Stimulated activated CD4-positive, alpha-beta T cell treated with anti-CD3 and anti-CD28 coated beads, Interleukin-4, amount 100 ng/mL, for 1 hour (primary cell): ENCODE measurements around the gene ITCH.
"Not testable (repeated sequence)": the region's sequence is repeated elsewhere in the genome, so short reads cannot be mapped to it uniquely, and the experiment has no call there.

Experiments
- DNase-seq: peaks from one replicate; pipeline ENCODE4 v3.0.0-alpha.2; 2020

ITCH gene

DNA sequence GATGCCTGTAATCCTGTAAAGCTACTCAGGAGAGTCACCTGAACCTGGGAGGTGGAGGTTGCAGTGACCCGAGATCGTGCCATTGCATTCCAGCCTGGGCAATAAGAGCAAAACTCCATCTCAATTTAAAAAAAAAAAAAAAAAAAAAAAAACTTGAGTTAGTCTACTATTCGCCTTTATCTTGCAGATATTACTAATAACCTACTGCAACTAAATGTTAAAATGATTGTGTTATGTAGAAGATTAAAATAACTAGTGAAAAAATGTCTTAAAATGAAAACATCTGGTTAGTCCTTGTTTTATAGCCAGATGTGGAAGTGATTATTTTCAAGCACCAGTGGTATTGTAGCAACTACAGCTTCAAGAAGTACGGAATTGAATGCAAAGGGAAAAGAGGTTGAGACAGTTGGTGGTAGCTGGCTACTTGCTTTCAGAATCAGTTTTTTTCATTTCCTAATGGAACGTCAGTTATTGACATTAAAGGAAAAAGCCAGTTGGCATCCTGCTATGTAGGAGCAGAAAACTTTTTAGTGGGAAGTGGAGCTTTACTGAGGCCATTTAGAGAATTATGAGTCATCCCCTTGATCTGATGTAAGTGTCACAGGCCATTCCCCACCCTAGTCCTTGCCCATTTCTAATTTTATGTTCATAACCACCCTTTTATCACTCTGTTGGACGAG, 109.3 kb downstream of the ITCH start:
- no peak for DNase-seq

DNA sequence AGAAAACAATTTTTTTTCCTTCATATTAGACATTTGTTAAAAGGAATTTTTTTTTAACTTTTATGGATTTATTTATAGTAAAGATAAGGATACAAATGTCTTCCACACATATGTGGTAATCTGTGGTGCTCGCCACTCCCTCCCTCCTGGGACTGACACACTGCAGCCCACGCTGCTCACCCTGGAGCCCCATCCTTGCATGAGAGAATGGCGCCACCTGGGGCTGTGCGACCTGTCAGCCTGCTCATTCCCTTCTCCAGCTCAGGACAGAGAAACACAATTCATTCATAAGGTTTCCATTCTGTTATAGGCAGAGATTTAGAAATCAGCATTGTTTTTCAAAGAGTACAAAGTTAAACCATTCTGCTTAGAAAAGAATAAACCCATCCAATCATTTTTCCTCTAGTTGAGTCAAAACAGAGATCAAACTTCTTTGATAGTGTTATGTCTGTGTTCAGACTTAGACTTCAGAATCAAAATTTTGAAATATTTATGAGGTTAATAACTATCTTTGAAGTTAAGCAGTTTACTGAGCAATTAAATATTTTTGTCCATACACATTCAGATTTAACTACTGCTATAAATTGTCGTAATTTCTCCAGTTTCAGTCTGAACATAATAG, 110.3 kb downstream of the ITCH start:
- DNase-seq = peak; percentile 29

DNA sequence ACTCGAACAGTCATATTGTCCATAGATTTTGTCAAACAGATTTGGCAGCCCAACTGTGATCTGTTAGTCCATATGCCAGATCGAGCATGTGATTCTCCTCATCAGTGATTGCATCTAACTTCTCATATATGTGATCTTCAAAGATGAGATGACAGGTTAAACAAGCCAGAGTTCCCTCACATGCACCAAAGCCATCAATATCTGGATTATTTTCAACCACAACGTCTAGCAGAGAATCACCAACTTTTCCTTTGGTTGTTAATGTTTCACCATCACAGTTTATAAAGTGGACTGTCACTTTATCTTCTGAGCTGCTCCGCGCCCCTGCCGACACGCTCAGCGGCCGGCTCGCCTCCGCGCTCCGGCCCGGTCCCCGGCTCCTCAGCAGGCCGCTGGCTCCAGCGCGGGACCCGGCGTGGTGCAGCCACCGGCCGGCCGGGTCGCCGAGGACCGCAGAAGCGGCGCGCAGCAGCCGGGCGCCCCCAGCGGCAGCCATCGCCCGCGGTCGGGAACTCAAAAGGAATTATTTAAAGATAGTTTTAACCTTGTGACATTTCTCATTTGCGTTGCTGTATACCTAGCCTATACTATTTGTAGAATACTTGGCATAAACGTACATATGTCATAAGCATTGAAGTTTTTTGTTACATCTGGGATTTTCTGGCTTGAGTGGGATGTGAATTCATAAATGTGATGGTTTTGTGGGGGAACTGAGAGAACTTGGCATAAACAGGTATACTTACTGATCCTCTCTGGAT, 113.1 kb downstream of the ITCH start:
- peak; percentile 31 for DNase-seq

DNA sequence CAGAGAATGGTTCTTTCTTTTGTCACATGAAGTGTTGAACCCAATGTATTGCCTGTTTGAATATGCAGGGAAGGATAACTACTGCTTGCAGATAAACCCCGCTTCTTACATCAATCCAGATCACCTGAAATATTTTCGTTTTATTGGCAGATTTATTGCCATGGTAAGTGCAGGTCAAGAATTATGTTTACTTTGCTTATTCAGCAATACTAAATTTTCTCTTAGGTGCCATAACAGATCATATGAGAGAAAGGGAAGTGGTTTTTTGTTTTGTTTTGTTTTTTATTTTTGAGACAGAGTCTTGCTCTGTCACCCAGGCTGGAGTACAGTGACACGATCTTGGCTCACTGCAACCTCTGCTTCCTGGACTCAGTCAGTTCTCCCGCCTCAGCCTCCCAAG, 116.6 kb downstream of the ITCH start:
- DNase-seq = no peak

DNA sequence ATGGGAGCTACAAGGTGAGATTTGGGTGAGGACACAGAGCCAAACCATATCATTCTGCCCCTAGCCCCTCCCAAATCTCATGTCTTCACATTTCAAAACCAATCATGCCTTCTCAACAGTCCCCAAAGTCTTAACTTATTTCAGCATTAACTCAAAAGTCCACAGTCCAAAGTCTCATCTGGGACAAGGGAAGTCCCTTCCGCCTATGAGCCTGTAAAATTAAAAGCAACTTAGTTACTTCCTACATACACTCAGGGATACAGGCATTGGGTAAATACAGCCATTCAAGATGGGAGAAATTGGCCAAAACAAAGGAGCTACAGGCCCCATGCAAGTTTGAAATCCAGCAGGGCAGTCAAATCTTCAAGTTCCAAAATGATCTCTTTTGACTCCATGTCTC, 119.1 kb downstream of the ITCH start:
- DNase-seq = not testable (repeated sequence)

DNA sequence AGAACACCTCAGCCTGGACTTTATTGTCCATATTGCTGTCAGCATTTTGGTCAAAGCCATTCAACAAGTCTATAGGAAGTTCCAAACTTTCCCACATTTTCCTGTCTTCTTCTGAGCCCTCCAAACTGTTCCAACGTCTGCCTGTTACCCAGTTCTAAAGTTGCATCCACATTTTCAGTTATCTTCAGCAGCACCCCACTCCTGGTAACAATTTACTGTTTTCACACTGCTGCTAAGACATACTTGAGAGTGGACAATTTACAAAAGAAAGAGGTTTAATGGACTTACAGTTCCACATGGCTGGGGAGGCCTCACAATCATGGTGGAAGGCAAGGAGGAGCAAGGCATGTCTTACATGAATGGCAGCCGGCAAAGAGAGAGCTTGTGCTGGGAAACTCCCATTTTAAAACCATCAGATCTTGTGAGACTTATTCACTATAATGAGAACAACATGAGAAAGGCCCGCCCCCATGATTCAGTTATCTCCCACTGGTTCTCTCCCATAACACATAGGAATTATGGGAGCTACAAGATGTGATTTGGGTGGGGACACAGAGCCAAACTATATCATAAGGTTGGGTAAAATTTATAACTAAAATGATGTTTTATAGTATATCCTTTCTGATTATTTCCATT, 120.6 kb downstream of the ITCH start:
- not testable (repeated sequence) for DNase-seq

DNA sequence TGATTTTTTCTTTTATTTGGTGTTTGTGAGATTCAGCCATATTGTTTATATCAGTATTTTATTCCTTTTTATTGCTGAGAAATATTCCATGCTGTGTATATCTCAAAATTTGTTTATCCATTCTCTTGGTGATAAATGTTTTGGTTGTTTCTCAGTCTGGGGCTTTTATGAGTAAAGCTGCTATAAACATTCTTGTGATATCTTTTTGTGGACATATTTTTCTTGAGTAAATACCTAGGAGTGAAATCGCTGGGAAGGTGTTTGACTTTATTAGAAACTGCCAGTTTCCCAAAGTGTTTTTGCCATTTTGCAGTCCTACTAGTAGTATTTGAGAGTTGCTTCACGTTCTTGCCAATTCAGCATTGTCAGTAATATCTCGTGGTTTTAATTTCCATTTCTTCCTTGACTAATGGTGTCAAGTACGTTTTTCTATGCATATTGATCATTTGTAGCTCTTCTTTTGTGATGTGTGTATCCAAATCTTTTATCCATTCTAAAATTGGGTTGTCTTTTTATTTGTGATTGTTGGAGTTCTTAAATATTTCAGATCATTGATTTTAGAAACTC, 122.1 kb downstream of the ITCH start:
- DNase-seq = no peak

DNA sequence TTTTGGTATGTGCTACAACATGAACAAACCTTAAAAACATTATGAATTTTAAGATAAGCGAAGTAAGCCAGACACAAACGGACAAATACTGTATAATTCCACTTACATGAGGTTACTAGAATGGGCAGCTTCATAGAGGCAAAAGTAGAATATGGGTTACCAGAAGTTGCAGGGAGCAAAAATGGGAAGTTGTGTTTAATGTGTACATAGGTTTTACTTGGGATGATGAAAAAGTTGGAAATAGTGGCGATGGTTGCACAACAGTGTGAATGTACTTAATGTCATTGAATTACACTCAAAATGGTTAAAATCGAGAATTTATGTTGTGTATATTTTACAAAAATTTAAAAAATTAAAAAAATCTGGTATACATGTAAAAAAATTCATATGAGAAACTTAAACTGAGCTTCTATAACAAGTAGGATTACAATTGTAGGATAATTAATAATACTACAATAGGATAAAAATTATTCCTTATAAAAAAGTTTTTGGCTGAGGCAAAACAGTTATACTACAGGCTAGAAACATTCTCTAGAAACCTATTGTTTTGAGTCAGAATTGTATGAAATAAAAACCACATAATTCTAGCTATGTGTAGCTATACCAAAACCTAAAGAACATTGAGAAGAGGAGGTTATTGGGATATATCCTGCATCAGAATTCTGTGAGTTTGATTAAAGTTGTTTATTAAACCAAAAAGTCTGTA, 128.3 kb downstream of the ITCH start:
- no peak for DNase-seq

DNA sequence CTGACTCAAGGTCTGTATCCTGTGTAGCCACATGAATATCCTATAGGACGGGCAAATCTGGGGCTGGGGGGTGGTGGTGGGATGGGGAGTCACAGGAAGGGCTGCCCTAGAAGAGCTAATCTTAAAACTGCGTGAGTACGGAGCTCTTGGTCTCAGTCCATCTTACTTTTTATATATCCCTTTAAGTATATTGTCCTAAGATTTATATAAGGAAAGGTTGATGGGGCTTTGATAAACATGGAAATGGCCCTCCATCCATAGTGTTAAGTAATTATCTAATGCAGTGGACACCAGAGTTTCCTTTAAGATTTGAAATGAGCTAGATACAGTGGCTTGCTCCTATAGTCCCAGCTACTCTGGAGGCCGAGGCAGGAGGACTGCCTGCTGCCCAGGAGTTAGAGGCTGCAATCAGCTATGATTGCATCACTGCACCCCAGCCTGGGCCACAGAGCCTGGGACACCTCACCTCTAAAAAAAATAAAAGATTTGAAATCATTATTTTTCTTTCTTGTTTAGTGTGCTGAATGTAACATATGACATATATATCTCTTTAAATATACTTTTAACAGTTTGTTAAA, 128.9 kb downstream of the ITCH start:
- no peak for DNase-seq

DNA sequence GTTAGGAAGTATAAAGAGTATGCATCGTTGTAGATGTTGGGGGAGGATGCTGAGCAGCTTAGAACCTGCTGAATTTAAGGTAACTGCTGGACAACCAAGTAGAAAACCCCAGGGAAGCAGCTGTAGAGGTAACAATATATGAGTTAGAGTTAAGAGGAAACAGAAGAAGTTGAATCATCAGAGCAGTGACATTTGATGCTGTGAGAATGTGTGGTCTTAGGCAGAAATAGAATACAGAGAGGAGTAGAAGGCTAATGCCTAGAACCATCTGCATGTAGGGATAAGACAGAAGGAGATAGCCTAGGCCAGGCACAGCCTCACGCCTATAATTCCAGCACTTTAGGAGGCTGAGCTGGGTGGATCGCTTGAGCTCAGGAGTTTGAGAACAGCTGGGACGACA, 130.6 kb downstream of the ITCH start:
- DNase-seq = no peak

DNA sequence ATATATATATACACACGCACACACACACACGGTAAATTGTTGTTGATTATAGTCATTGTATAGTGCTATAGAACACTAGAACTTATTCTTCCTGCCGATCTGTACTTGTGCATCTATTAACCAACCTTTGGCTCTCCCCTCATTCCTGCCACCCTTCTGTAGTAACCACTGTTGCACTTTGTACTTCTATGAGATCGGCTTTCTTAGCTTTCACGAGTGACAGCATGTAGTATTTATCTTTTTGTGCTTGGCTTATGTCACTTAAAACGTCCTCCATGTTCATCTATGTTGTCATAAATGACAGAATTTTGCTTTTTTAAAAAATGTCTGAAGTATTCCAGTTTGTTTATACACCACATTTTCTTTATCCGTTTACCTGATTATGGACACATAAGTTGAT, 132.2 kb downstream of the ITCH start:
- DNase-seq = no peak

DNA sequence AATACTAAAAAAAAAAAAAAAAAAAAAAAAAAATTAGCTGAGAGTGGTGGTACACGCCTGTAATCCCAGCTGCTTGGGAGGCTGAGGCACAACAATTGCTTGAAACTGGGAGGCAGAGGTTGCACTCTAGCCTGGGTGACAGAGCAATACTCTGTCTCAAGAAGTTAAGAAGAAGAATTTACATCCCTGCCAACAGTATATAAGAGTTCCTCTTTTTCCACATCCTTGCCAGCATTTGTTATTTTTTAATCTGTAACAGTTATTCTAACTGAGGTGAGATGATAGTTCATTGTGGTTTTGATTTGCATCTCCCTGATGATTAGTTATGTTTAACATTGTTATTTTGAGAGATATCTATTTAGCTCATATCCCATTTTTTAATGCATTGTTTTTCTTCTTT, 132.8 kb downstream of the ITCH start:
- no peak for DNase-seq

DNA sequence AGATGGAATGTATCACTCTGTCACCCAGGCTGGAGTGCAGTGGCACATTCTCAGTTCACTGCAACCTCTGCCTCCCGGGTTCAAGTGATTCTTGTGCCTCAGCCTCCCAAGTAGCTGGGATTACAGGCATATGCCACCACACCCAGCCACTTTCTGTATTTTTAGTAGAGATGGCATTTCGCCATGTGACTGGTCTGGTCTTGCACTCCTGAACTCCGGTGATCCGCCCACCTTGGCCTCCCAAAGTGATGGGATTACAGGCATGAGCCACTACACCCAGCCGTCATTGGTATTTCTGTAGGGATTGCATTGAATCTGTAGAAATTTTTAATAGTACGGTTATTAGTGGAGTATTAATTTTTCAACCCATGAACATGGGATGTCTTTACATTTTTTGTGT, 134.5 kb downstream of the ITCH start:
- not testable (repeated sequence) for DNase-seq

DNA sequence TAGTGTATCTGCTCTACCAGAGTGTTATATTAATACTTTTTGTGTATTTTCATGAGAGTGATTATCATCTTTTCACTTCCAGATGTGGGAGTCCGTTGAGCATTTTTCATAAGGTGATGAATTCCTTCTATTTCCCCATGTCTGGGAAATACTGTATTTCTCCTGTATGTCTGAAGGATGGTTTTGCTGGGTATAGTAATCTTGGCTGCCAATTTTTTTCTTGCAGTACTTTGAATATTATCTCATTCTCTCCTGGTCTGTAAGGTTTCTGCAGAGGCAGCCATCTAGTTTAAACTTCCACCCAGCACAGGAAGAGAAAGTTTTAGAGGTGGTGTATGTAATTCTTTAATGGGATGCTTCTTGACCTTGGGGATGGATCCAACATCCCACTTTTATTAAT, 137.8 kb downstream of the ITCH start:
- no peak for DNase-seq

DNA sequence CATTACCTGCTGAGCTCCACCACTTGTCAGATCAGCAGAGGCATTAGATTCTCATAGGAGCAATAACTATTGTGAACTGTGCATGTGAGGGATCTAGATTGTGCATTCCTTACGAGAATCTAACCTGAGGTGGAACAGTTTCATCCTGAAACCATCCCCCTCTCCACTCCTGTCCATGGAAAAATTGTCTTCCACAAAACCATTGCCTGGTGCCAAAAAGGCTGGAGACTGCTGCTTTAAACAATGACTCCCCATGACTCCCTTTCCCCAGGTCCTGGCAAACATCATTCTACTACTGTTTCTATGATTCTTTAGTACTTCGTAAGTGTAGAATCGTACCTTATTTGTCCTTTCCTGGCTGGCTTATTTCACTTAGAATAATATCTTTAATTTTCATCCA, 143.4 kb downstream of the ITCH start:
- DNase-seq = no peak

DNA sequence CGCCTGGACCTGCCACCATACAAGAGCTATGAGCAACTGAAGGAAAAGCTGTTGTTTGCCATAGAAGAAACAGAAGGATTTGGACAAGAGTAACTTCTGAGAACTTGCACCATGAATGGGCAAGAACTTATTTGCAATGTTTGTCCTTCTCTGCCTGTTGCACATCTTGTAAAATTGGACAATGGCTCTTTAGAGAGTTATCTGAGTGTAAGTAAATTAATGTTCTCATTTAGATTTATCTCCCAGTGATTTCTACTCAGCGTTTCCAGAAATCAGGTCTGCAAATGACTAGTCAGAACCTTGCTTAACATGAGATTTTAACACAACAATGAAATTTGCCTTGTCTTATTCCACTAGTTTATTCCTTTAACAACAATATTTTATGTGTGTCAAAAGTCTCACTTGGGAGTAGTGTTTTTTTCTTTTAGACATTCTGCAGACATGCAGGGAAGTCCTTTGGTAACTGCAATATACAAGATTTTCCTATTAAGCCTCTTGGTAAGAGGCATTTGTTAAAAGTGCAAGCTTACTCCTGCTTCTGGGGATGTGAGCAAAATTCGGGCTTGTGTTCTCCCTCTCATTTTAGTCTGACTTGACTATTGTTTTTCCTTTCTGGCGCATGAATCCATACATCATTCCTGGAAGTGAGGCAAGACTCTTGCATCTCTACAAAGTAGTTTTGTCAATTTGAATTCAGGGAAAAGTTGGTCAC, 144.8 kb downstream of the ITCH start:
- no peak for DNase-seq

DNA sequence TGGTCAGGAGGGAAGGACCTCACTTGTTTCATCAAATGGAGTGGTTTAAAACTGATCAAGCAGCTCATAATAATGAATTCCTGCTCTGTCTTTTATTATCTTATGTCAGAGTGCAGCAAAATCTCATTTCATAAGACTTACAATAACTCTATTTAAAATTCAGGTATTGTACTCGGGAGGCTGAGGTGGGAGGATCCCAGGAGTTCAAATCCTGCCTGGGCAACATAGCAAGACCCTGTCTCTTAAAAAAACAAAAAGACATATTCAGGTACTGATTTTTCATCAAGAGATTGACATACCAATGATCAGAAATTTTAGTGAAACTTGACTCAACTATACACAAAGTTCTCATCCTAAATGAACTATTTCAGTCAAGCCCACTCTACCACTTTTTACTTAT, 147.5 kb downstream of the ITCH start:
- DNase-seq = no peak

DNA sequence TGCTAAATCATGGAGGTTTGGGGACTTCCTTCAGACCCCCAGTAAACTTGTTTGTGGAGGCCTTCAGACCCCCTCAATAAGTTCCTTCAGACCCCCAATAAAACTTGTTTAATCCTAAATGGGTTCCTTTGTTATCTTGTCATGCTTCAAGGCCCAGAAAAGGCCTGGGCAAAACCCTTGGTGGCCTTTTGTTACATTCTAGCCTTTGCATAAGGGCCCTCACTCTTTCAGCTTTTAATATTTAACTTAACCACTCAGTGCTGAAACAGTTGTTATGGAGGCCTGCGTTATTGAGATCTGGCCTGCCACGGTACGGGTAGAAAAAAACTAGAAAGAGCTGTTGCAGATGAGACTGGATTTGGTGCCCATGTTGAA, 148.8 kb downstream of the ITCH start:
- DNase-seq = no peak

DNA sequence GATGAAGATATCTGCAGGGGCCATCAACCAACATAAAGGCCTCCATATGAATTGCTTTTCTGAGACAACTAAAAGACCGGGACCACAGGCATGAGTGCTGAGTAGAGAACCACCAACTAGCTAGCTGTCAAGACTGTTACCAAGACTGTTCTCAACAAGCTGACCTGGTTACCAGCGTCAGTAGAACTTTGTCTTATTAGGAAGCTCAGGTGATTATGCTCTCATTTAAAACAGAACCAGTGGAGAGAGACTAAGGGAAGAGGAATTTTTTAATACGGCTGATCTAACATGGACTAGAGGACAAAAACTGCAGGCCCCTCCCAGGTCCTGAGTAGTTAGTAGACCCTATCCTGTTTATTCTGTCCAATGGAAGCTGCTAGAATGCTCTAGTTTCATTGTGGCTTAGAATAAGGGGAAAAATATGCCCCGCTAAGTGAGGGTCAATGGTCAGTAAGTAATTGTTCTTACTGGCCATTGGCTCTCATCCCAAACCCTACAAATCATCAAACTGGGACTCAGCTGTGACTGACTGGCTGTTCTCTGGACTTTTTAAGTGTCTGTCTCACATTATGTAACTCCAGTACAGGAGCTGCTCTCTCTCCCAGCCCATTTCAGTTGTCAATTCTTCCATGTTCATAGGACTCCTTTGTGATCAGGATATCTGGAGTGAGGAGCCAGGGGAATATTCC, 149.3 kb downstream of the ITCH start:
- no peak for DNase-seq

DNA sequence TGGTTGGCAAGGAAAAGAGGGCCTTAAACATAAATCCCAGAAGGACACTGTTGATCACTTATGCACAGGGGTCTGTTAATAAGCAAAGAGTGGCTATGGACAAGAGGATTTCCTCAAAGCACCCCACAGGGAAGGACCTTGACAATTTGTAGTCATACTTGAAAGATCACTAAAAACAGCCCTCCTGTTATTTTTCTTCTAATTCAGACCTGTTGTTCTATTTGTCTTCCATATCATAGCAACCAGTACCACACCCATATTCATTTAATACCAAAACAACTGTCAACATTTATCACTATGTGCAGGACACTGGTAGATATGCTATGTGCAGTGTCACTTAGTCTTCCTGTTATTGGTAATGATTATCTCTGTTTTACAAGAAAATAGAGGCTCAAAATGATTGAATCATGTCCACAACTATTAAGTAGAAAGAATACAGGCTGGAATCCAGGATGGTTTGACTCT, 149.9 kb downstream of the ITCH start:
- DNase-seq = no peak

DNA sequence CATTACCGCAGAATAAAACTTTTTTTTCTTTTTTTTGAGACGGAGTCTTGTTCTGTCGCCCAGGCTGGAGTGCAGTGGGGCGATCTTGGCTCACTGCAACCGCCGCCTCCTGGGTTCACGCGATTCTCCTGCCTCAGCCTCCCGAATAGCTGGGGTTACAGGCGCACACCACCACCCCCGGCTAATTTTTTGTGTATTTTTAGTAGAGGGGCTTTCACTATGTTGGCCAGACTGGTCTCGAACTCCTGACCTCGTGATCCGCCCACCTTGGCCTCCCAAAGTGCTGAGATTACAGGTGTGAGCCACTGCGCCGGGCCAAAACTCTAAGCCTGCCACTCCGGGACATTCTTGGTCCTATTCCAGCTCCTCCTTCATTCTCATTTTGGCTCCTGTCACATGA, 151.0 kb downstream of the ITCH start:
- not testable (repeated sequence) for DNase-seq
